ENCODE data around the gene ZSCAN31. TPM values are rescaled to one million over a fixed set of nuclear protein-coding genes. Genes with fewer than 3 reads are reported as not detected.
"Not testable (repeated sequence)": the region's sequence is repeated elsewhere in the genome, so short reads cannot be mapped to it uniquely, and the experiment has no call there.

ZSCAN31 gene
- total RNA-seq, 1 donor from 2014 or later, result 1.1 TPM

DNA sequence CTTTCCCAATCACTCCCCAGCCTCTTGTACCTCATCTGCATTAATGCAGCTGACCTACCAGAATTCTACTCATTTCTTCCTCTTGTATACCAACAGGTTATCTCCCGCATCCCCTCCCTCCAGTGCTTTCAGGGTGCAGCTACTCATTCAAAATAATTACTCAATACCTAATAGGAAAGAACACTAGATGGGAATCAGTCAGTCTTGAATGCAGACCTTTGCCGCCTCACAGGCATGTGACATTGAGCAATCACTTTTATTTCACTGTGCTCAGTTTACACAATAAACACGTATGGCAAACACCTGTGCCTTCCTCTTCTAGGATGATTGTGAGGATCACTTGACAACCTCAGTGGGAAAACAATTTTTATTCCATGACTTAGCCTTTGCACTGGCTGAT, 13.3 kb downstream of the ZSCAN31 start:
- peaks cover 17% of the 10 kb centered on the region for H3K36me3 Mint-ChIP-seq (ENCODE audit: low read depth, unreplicated experiment)
- H3K27ac Mint-ChIP-seq (ENCODE audit: unreplicated experiment), result no peak overlapping the region
- FAIRE-seq (no peak), DNase-seq (ENCODE audit: low read depth) (no peak)
- Histone ChIP-seq H3K79me2 (ENCODE audit: insufficient read depth, low read length) (no peaks in the 10 kb centered on the region), H3K4me3 (ENCODE audit: insufficient read depth, low read depth, low read length) (no peak overlapping the region), H3K9me3 (ENCODE audit: insufficient read depth, low read depth, low read length) (peaks cover 22% of the 10 kb centered on the region), H3K27me3 (ENCODE audit: insufficient read depth, low read length) (no peaks in the 10 kb centered on the region), H3K4me2 (ENCODE audit: low read length) (no peak overlapping the region), H3K4me1 (ENCODE audit: insufficient read depth, low read length) (no peaks in the 10 kb centered on the region), H3K27ac (ENCODE audit: low read depth, low read length) (no peak overlapping the region), H3K36me3 (ENCODE audit: insufficient read depth, low read length) (no peaks in the 10 kb centered on the region), H2AFZ (ENCODE audit: low read depth, low read length) (no peak overlapping the region), H3K9ac (ENCODE audit: low read length) (no peak overlapping the region), H4K20me1 (ENCODE audit: insufficient read depth, low read length) (no peaks in the 10 kb centered on the region)
- no peak overlapping the region for H3K4me3 Mint-ChIP-seq (ENCODE audit: unreplicated experiment)
- peaks cover 28% of the 10 kb centered on the region for H3K9me3 Mint-ChIP-seq (ENCODE audit: unreplicated experiment)
- no peaks in the 10 kb centered on the region for H3K4me1 Mint-ChIP-seq (ENCODE audit: low read depth, unreplicated experiment)
- TF ChIP-seq EZH2 (IDR thresholded peaks at IDR 0.05; ENCODE audit: insufficient read depth, low read length), result no peak
- H3K27me3 Mint-ChIP-seq (ENCODE audit: low read depth, unreplicated experiment), result no peaks in the 10 kb centered on the region

DNA sequence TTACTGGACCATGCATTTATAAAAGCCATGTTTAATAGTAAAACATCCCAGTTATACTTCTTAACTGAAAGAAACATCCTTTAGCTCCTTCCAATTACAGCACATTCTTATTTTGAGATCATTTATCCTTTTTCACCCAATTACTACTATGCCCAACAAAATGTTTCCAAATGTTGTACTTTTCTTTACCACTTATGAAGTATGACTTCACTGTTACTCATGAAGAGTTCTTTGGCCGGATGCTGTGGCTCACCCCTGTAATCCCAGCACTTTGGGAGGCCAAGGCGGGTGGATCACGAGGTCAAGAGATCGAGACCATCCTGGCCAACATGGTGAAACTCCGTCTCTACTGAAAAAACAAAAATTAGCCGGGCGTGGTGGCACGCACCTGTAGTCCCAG, 18.1 kb downstream of the ZSCAN31 start:
- not testable (repeated sequence) for H4K20me1 ChIP-seq (ENCODE audit: insufficient read depth, low read length); H3K27ac ChIP-seq (ENCODE audit: low read depth, low read length); H3K36me3 ChIP-seq (ENCODE audit: insufficient read depth, low read length); H3K27me3 ChIP-seq (ENCODE audit: insufficient read depth, low read length); DNase-seq (ENCODE audit: low read depth); H3K79me2 ChIP-seq (ENCODE audit: insufficient read depth, low read length); H3K4me3 Mint-ChIP-seq (ENCODE audit: unreplicated experiment); H2AFZ ChIP-seq (ENCODE audit: low read depth, low read length); H3K9me3 ChIP-seq (ENCODE audit: insufficient read depth, low read depth, low read length); H3K9me3 Mint-ChIP-seq (ENCODE audit: unreplicated experiment); H3K36me3 Mint-ChIP-seq (ENCODE audit: low read depth, unreplicated experiment); H3K4me1 Mint-ChIP-seq (ENCODE audit: low read depth, unreplicated experiment); H3K4me2 ChIP-seq (ENCODE audit: low read length); H3K9ac ChIP-seq (ENCODE audit: low read length); H3K4me3 ChIP-seq (ENCODE audit: insufficient read depth, low read depth, low read length); H3K27ac Mint-ChIP-seq (ENCODE audit: unreplicated experiment); H3K27me3 Mint-ChIP-seq (ENCODE audit: low read depth, unreplicated experiment); H3K4me1 ChIP-seq (ENCODE audit: insufficient read depth, low read length)
- peak; percentile 17 for FAIRE-seq

DNA sequence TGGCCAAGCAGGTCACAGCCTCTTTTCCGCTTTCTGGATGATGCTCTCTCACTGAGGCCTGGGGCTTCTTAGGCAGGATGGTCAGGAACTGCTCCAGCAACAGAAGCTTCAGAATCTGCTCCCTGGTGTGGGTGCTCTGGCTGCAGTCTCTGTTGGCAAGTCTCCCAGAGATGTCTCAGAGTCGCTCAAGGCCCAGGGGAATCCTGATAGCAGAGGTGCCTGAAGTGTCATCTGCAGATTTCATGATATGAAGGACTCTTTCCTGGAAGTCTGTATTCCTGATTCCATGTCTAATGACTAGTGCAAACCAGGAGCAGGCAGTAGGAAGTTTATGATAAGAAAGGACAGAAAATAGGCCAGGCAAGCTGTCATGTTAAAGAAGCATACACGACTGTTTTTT, 20.3 kb downstream of the ZSCAN31 start:
- no peaks in the 10 kb centered on the region for H3K36me3 ChIP-seq (ENCODE audit: insufficient read depth, low read length)
- H3K9me3 ChIP-seq (ENCODE audit: insufficient read depth, low read depth, low read length), result no peaks in the 10 kb centered on the region
- H3K27ac ChIP-seq (ENCODE audit: low read depth, low read length), result no peak overlapping the region
- H3K27me3 Mint-ChIP-seq (ENCODE audit: low read depth, unreplicated experiment), result peaks cover 2% of the 10 kb centered on the region
- no peaks in the 10 kb centered on the region for H4K20me1 ChIP-seq (ENCODE audit: insufficient read depth, low read length)
- no peaks in the 10 kb centered on the region for H3K27me3 ChIP-seq (ENCODE audit: insufficient read depth, low read length)
- no peaks in the 10 kb centered on the region for H3K4me1 ChIP-seq (ENCODE audit: insufficient read depth, low read length)
- H3K4me1 Mint-ChIP-seq (ENCODE audit: low read depth, unreplicated experiment), result no peaks in the 10 kb centered on the region
- no peak overlapping the region for H3K4me3 ChIP-seq (ENCODE audit: insufficient read depth, low read depth, low read length)
- no peak overlapping the region for H3K27ac Mint-ChIP-seq (ENCODE audit: unreplicated experiment)
- no peak overlapping the region for H2AFZ ChIP-seq (ENCODE audit: low read depth, low read length)
- H3K9ac ChIP-seq (ENCODE audit: low read length), result no peak overlapping the region
- H3K4me3 Mint-ChIP-seq (ENCODE audit: unreplicated experiment), result no peak overlapping the region
- no peak overlapping the region for H3K4me2 ChIP-seq (ENCODE audit: low read length)
- DNase-seq (ENCODE audit: low read depth) (no peak), FAIRE-seq (no peak)
- H3K36me3 Mint-ChIP-seq (ENCODE audit: low read depth, unreplicated experiment), result peaks cover 9% of the 10 kb centered on the region
- H3K79me2 ChIP-seq (ENCODE audit: insufficient read depth, low read length), result no peaks in the 10 kb centered on the region
- no peak for TF ChIP-seq EZH2 (IDR thresholded peaks at IDR 0.05; ENCODE audit: insufficient read depth, low read length)
- TF ChIP-seq, protein P1, sequence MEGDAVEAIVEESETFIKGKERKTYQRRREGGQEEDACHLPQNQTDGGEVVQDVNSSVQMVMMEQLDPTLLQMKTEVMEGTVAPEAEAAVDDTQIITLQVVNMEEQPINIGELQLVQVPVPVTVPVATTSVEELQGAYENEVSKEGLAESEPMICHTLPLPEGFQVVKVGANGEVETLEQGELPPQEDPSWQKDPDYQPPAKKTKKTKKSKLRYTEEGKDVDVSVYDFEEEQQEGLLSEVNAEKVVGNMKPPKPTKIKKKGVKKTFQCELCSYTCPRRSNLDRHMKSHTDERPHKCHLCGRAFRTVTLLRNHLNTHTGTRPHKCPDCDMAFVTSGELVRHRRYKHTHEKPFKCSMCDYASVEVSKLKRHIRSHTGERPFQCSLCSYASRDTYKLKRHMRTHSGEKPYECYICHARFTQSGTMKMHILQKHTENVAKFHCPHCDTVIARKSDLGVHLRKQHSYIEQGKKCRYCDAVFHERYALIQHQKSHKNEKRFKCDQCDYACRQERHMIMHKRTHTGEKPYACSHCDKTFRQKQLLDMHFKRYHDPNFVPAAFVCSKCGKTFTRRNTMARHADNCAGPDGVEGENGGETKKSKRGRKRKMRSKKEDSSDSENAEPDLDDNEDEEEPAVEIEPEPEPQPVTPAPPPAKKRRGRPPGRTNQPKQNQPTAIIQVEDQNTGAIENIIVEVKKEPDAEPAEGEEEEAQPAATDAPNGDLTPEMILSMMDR (IDR thresholded peaks at IDR 0.05; ENCODE audit: insufficient read depth, low read depth, low read length), result no peak
- no peaks in the 10 kb centered on the region for H3K9me3 Mint-ChIP-seq (ENCODE audit: unreplicated experiment)

DNA sequence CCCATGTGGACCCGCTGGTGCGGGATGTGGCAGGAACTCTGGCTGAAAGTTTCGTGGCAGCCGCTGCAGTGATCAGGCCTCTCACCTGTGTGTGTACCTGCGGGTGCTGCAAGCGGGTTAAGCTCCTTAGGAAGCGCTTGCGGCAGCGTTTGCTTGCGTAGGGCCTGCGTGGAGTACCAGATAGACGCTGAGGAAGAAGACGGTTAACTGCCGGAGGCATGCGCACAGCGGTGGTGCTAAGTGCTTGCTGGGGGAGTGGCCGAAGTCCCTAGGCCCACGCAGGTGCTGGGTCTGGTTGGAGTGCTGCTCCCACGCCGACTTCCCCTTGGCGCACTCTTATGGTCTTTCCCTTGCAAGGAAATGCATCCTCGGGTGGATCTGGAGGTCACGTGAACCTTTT, 23.0 kb downstream of the ZSCAN31 start:
- peaks cover 2% of the 10 kb centered on the region for H3K27me3 Mint-ChIP-seq (ENCODE audit: low read depth, unreplicated experiment)
- Histone ChIP-seq H3K9me3 (ENCODE audit: insufficient read depth, low read depth, low read length) (no peaks in the 10 kb centered on the region), H3K9ac (ENCODE audit: low read length) (no peak overlapping the region), H3K4me2 (ENCODE audit: low read length) (no peak overlapping the region), H4K20me1 (ENCODE audit: insufficient read depth, low read length) (no peaks in the 10 kb centered on the region), H2AFZ (ENCODE audit: low read depth, low read length) (no peak overlapping the region), H3K27ac (ENCODE audit: low read depth, low read length) (no peak overlapping the region), H3K4me1 (ENCODE audit: insufficient read depth, low read length) (no peaks in the 10 kb centered on the region), H3K79me2 (ENCODE audit: insufficient read depth, low read length) (no peaks in the 10 kb centered on the region), H3K27me3 (ENCODE audit: insufficient read depth, low read length) (no peaks in the 10 kb centered on the region), H3K4me3 (ENCODE audit: insufficient read depth, low read depth, low read length) (no peak overlapping the region), H3K36me3 (ENCODE audit: insufficient read depth, low read length) (no peaks in the 10 kb centered on the region)
- no peak overlapping the region for H3K4me3 Mint-ChIP-seq (ENCODE audit: unreplicated experiment)
- H3K27ac Mint-ChIP-seq (ENCODE audit: unreplicated experiment), result no peak overlapping the region
- H3K36me3 Mint-ChIP-seq (ENCODE audit: low read depth, unreplicated experiment), result peaks cover 9% of the 10 kb centered on the region
- no peaks in the 10 kb centered on the region for H3K9me3 Mint-ChIP-seq (ENCODE audit: unreplicated experiment)
- FAIRE-seq (no peak), DNase-seq (ENCODE audit: low read depth) (no peak)
- TF ChIP-seq EZH2 (IDR thresholded peaks at IDR 0.05; ENCODE audit: insufficient read depth, low read length), result no peak
- H3K4me1 Mint-ChIP-seq (ENCODE audit: low read depth, unreplicated experiment), result no peaks in the 10 kb centered on the region

Data from astrocyte (in vitro differentiated cells and primary cell).